Stimulated activated naive CD4-positive, alpha-beta T cell treated with Interleukin-2 at 50 U/mL for 16 hours (primary cell): ENCODE results near the gene CDKAL1.

ENCODE experiments used
- DNase-seq: peaks from one replicate; lab custom pipeline; 2025; lab: John Stamatoyannopoulos, UW

Gene CDKAL1

GRCh38 chr6:21142741-21143140 lies 608.5 kb downstream of the CDKAL1 start:
- DNase-seq = no peak

DNA sequence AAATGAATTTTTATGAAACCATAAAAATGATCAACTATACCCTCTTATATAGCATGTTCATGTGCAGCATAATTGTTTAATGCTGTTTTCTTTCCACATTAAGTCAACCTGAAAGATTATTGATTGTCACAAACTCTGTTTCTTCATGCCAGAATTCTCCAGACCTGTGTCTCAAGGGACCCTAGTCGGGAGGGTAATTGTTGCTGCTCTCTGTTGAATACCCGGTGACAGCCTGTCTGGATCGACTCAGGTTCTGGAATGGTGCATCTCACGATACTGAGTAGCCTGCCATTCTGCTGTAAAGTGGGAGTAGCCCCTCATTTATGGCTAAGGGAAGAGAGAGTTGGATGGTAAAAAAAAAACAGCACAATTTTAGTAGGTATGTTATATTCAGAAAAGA lies 609.4 kb downstream of the CDKAL1 start:
- DNase-seq = no peak

DNA sequence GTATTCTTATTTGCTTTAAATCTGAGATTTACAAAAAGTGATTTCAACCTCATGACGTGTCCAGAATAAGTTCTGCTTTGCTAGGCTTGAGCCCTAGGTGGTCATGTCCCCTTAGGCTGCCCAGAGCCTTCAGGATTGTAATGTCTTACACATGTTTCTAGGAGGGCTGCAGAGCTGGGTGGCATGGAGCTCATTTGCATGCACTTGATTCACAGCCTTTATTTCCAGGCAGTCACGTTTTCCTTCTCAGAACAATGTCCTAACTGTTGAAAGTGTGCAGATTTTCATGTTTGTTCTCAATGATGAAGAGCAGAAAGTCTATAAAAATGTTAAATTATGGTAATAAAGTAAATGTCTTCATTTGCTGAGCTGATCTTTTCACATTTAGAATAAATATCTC lies 610.7 kb downstream of the CDKAL1 start:
- no peak for DNase-seq

- DNase-seq = no peak
These were observed 613.7 kb downstream of the CDKAL1 start for GRCh38 chr6:21147995-21148394.

DNA sequence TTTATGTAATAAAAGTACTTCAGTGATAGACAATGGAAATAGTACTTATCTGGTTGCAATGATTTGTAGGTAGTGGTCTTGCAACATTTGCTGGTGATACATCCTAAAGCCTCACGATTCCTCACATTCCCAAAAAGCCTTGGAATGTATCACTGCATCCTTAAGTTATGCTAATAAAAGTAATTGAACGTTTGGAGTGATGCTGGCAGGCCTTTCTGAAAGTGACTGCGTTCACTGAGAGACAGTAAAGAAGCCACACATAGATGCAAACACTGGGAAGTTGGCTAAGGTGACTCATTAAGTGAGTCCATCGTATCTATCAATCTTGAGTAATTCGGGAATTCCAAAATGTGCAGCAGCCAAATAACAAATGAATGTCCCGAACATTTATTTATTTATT lies 615.2 kb downstream of the CDKAL1 start:
- no peak for DNase-seq

GRCh38 chr6:21150667-21151066 lies 616.4 kb downstream of the CDKAL1 start:
- DNase-seq = no peak

DNA sequence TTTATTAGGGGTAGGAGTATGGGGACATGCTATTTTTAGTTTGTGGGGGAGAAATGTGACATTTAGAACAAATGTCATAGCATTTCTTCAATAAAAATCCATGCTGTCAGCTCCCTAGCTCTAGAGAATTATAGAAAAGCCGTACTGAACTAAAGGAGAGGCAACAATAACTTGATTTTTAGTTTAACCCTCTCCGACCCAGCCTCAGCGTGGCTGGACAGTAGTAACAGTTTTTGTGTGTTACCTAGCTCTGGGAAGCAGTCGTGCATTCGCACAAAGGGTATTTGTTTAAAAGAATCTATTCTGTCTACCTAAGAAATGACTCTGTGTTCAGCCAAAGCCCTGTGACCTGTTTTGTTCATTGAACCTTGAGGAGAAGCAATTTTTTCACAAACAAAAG lies 616.9 kb downstream of the CDKAL1 start:
- DNase-seq = no peak

DNA sequence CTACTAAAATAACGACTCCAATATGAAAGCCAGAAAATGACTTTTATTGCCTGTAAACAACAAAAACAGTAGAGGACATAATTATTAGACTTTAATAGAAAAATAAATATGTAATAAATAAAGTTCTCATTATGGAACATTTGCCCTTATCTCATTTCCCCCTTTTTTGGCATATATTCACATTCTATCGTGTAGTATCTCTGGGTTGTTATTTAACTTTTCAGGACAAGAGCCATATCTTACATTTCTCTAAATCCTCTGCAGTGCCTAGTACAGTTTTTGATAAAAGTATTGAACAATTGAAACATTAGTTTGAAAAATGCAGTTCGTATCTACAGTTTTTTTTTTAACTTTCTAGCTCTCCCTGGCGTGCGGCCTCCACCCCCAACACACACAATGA lies 617.3 kb downstream of the CDKAL1 start:
- no peak for DNase-seq

DNA sequence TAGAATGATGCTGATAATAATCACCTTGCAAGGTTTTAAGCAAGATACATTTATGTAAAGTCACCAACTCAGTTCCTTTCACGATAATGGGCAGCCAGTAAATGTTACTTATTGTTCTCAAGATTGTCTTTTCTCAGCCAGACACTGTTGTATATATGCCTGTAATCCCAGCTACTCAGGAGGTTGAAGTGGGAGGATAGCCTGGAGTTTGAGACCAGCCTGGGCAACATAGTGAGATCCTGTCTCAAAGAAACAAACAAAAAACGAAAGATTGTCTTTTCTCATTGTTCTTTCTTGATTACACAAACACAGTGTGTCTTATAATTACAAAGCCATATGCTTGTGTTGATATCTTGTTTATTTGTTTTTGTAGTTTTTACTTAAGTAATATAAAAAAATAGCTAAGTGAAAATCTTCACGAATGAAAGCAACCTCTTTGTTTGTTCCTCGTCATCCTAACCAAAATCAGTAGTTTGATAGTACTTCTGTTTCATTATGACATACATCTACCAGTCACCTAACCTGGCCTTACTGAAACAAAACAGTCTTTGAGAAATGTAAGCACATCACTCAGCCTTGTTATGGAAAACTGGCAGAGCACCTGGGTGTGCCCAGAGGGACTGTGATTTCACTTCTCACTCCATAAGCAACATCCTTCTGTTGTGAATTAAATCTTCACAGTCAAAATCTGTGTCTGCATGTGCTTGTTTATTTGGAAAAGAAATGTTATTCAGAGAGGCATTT lies 623.1 kb downstream of the CDKAL1 start:
- no peak for DNase-seq

DNA sequence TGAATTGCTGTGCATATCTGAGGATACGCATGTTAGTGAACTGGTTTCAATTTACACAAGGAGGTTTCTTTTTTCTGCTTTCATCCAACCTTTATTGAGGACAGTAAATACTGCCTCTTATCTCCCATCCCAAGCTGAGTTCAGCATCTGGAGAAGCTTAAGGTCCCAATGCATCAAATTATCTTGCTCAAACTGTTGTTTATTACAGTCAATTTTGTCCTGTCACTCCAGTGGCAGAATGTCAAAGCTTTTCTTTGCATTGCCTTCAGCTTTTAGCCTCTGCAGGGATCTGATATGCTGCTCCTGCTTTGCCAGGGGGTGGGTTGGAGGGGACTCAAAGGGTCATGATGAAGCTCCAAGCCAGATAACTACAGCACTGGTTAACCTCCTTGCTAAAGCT lies 623.9 kb downstream of the CDKAL1 start:
- DNase-seq = no peak

- no peak for DNase-seq
These were observed 624.6 kb downstream of the CDKAL1 start for GRCh38 chr6:21158873-21159272.

- DNase-seq = no peak
These were observed 625.2 kb downstream of the CDKAL1 start for GRCh38 chr6:21159465-21159864.

DNA sequence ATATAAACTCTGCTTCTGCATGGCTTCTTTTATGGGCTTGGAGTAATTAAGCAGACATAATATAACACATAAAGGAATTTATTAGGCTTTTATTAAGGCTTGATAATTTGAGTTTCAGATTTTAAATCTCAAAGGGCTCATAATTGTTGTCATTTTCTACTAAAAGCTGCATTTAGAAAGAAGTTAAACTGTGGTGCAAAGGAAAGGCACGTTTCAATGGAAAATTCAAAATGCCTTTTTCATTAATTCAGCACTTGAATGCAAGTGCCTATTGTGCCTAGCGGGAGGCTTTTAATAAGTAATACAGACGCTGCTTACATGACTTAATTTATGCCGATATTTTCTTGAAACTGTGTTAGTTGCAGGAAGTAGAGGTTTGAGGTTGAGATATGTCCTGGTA lies 627.5 kb downstream of the CDKAL1 start:
- DNase-seq = no peak

DNA sequence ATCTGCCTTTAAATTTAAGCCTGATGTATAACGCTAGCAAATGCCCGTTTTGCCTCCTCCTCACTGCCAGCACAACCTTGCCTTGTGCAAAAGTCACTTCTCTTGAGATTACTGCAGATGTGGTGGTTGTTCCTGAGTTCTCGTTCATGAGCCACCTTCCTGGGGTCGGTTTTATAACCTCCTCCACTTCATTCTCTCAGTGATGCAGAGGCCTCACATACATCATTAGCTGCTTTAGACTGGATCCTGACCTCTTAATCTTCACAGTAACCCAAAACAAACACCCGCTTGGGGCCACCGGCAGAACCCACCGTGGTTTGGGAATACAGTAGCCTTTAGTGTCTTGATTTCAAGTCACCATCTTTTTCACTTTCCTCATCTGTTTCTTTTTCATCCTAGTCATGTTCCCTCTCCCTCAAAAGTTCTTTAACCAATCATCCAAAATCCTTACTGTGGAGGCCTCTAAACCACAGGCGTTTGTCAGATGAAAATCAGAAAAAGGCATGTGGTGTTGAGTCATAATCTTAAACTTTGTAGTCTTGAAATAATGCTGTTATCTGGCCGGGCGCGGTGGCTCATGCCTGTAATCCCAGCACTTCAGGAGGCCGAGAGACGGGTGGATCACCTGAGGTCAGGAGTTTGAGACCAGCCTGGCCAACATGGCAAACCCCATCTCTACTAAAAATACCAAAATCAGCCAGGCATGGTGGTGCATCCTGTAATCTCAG lies 629.0 kb downstream of the CDKAL1 start:
- DNase-seq = no peak

DNA sequence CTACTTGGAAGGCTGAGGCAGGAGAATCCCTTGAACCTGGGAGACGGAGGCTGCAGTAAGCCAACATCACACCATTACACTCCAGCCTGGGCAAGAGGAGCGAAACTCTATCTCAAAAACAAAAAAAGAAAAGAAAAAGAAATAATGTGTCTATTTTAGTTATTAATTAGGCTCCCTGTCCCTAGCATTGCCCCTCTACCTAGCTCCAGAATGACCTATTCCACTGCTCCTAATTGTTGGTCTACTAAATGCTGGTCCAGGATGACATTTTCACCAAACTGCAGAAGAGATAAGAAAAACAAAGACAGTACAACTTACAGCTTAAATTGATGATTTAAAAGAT lies 629.6 kb downstream of the CDKAL1 start:
- DNase-seq = no peak

- DNase-seq = no peak
These were observed 630.6 kb downstream of the CDKAL1 start for GRCh38 chr6:21164768-21165326.

- no peak for DNase-seq
These were observed 632.5 kb downstream of the CDKAL1 start for GRCh38 chr6:21166754-21167153.

DNA sequence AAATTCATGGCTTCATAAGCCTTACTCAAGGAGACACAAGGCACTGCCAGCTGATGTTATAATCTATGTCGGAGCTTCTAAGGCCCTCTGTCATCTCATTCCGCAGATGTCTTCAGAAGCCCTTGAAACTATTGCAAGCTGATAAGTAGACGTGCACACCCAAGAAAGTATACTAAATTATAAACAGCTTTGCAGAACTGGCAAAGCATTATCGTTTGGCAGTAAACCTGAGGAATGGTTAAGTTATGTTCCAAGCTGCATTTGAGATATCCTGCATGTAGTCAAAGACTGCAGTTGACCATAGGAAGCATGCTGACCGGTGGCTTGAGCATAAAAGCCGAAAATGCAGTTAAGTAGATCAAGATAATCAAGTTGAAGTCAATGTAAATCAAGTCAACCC lies 633.5 kb downstream of the CDKAL1 start:
- no peak for DNase-seq

DNA sequence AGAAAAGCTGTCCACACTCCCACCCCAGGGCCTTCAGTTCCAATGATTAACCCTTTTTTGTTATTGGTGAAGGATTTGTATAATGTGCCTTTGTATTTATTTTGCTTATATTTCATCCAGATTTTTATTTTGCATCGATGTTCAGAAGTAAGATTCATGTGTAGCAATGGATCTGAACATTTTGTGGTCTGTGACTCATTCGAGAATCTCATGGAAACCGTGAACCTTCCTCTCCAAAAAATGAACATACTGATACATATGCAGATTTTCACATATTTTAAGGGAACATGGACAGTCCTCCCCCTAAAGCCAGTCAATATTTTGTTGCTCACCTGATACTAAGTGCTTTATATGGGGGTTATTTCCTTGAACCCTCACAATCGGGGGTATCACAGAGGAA lies 637.5 kb downstream of the CDKAL1 start:
- no peak for DNase-seq

GRCh38 chr6:21173031-21173430 lies 638.8 kb downstream of the CDKAL1 start:
- DNase-seq = no peak

DNA sequence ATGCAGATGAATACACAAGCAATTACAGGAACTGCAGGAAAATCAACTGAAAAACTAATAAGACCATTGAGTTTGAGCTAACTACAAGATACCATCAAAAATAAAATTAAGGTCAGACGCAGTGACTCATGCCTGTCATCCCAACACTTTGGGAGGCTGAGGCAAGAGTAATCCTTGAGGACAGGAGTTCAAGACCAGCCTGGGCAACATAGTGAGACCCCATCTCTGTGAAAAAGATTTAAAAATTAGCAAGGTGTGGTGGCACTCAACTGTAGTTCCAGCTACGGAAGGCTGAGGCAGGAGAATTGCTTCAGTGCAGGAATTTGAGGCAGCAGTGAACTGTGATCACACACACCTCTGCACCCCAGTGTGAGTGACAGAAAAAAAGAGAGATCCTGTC lies 639.4 kb downstream of the CDKAL1 start:
- DNase-seq = no peak

- DNase-seq = no peak
These were observed 641.9 kb downstream of the CDKAL1 start for GRCh38 chr6:21176197-21176596.

GRCh38 chr6:21180155-21180554 lies 645.9 kb downstream of the CDKAL1 start:
- no peak for DNase-seq
